Epidermal melanocyte (primary cell): ENCODE measurements around the gene SRPK1.
"Not testable (repeated sequence)": the region's sequence is repeated elsewhere in the genome, so short reads cannot be mapped to it uniquely, and the experiment has no call there.

ENCODE experiments used
- DNase-seq: peaks from one replicate; pipeline ENCODE4 v3.0.0; 2011; ENCODE audit warnings: low spot score; ENCODE audit not compliant: insufficient read length

SRPK1 gene

DNA sequence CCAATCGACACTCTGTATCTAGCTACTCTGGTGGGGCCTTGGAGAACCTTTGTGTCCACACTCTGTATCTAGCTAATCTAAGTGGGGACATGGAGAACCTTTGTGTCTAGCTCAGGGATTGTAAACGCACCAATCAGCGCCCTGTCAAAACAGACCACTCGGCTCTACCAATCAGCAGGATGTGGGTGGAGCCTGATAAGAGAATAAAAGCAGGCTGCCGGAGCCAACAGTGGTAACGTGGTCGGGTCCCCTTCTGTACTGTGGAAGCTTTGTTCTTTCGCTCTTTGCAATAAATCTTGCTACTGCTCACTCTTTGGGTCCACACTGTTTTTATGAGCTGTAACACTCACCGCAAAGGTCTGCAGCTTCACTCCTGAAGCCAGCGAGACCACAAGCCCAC is 11.0 kb upstream of the SRPK1 start:
- DNase-seq: not testable (repeated sequence)

DNA sequence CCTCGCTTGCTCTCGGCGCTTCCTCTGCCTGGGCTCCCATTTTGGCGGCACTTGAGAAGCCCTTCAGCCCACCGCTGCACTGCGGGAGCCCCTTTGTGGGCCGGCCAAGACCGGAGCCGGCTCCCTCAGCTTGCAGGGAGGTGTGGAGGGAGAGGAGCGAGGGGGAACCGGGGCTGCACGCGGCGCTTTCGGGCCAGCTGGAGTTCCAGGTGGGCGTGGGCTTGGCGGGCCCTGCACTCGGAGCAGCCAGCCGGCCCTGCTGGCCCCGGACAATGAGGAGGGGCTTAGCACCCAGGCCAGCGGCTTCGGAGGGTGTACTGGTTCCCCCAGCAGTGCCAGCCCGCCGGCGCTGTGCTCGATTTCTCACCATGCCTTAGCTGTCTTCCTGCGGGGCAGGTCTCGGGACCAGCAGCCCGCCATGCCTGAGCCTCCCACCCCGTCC is 10.2 kb upstream of the SRPK1 start:
- DNase-seq: no peak

DNA sequence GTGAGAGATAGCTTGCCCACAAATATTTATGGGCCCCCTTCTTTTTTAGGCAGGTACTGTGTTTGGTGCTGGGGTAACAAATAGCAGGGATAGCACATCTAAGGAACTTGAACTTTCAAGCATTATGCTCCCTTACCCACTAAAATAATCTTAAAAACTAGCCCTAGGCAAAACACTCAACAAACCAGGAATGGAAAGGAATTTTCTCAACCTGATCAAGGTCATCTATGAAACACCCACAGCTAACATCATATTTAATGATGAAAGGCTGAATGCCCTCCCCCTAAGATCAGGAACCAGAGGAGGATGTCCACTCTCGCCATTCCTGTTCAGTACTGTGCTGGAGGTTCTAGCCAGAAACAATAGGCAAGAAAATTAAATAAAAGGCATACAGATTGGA is 8.7 kb upstream of the SRPK1 start:
- DNase-seq: no peak

DNA sequence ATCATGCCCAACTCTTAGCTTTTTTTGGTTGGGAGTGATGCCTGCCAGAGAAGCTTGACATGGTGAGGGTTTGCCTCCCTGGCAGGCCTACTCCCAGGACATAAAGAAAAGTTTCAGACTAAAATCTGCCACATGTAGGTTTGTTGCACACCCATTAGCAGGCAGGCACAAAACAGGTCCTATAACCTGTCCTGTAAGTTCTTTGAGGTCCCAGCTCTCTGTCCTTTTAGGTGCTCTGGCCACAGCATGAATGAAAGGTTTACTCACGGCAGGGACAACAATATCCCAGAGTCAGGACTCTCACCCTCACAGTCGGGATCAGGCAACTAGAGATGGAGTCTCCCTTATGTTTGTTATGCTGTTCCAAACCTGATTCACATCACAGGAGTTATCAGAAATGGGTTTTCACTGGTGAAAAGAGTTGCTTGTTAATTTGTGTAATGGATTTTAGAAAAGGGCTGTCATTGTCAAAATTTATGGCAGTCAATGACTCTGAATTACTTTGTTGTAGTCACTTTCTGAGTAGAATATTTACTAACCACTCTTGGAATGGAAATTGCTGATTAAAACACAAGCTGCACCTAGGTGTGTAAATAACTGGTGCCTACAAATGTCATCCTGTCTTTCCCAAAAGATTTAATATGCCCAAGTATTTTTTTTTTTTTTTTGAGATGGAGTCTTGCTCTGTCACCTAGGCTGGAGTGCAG is 5.8 kb upstream of the SRPK1 start:
- no peak for DNase-seq

DNA sequence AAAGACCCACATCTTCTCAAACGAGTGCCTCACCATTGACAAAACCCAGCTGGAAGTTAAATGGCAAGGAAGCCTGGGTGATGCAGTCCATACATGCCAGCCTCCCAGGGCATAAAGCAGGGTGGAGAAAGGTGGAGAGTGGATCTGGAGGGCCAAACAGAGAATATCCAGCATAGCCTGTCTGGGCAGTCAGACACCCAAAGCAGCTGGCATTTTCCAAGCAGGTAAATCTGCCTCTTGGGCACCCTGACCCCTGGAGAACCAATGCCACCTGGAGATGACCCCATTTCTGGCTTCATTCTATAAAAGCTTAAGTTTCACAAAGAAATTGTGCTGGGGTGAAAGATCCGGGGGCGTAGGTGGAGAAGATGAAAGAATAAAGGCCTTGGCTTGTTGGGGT is 5.1 kb upstream of the SRPK1 start:
- DNase-seq: no peak

DNA sequence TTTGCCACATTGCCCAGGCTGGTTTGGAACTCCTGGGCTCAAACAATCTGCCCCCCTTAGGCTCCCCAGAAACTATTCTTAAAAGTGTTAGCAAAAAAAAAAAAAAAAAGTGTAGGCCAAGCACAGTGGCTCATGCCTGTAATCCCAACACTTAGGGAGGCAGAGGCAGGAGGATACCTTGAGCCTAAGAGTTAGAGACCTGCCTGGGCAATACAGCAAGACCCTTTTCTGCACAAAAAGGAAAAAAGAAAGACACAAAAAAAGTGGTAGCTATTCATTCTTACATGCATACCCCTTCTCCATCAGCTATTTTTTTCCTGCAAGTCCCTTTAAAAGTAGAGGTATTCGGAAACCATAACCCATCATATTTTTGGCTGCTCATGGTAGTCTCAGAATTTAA is 3.2 kb upstream of the SRPK1 start:
- DNase-seq: no peak

DNA sequence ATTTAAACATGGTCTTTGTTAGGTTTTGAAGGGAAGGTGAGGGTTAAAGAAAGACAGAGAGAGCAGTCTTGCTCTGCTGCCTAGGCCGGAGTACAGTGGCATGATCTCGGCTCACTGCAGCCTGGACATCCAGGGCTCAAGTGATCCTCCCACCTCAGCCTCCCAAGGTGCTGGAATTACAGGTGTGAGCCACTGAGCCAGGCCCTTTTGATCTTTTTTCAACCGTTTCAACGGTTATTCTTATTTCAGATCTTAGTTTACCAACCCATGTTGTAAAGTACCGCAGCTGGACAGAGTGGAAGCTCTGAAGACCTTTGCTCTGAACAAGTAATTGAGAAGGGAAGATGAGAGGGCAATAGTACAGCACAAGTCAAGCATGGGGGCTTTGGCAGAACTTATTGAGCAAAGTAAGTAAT is 1.2 kb upstream of the SRPK1 start:
- DNase-seq: no peak

DNA sequence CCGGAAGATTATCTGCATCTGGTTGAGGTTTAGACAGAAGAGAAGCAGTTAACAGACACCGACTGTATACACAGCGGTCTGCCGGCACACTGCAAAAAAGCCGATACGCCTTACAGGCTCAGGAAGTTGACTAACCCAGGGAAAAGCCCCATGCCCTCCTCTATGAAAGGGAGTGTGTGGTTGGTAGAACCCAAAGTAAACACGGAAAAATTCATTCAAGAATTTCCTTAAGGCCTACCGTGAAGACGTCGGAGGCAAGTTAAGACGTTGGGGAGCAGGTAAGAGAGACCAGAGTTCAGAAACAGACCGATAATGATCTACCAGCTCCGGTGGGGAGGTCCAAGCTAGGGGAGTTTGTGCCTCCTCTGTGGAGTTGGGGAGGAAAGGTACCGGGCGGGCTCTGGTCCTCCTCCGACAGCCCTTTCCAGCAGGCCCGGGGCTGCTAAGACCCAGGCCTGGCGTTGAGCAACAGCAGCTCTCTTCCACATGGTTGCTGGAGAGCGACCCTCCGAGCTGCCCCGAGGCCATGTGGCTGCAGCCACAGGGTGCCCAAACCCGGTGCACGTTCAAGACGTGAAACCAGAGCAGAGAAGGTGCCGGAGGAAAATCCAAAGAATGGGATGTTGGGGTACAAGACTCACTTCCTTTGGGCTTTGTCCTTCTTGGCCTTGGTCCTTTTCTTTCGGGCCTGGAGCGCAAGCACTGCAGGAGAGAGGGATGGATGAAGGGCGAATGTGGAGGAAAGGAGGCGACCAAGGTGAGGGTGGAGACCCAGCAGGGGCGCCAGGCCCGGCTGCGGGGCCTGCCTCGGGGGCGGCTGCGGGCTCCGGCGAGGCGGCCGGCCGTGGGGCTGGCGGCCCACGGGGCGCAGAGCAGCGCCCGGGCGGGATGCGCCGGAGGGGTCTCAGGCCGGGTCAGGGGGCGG is 809 bp downstream of the SRPK1 start:
- DNase-seq: no peak

DNA sequence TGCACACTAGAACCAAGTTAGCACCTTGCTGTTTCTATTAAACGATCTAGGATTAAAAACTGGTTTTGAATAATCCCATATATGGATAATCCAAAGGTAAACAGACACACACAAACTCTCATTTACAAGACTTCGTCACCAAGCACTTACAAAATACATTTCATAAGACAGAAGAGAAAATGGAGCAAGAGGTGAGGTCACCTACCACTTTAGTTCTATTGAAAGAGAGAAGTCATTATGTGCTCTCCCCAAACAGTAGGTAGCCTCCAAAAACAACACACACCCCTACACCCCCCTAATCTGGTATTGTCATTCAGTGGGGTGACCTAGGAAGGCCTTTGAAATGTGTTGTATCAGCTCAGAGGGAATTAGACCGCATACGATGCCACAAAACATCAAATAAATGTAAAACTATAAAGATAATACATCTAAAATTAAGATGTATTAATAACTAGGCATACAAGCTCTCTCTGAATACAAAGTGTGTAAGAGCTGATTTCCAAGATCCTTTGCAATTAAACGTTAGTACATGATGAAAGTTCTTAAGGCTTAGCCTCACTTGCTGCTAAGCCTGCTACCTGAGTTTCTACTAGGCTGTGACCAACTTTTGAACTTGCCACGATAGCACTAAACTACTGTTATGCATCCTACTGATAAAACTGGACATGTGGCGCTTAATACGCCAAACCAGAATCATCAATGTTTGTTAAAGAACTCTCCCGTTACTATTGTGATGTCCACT is 1.6 kb downstream of the SRPK1 start:
- DNase-seq: no peak

DNA sequence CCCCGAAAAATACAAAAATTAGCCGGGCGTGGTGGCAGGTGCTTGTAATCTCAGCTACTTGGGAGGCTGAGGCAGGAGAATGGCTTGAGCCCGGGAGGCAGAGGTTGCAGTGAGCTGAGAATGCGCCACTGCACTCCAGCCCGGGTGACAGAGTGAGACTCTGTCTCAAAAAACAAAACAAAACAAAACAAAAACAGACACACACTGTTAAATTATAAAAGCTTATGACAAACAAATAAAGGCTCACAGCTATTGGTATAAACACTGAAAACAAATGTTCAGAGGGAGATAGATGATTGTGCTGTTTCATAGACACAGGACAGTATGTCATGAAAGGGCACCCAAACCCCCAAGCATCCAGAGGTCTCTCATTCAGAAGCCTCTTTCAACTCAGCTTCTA is 4.0 kb downstream of the SRPK1 start:
- not testable (repeated sequence) for DNase-seq

DNA sequence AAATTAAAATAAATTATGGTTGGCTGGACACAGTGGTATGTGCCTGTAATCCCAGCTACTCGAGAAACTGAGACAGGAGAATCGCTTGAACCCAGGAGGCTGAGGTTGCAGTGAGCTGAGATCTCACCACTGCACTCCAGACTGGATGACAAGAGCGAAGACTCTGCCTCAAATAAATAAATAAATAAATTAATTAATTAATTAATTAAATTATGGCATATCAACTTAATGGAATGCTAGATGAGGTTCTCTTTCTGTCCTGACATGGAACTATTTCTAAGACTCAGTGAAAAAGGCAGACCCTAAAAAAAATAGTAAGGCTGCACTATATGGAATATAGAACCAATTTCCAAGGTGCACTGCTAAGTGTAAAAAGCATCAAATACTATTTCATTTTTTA is 4.8 kb downstream of the SRPK1 start:
- DNase-seq: no peak

DNA sequence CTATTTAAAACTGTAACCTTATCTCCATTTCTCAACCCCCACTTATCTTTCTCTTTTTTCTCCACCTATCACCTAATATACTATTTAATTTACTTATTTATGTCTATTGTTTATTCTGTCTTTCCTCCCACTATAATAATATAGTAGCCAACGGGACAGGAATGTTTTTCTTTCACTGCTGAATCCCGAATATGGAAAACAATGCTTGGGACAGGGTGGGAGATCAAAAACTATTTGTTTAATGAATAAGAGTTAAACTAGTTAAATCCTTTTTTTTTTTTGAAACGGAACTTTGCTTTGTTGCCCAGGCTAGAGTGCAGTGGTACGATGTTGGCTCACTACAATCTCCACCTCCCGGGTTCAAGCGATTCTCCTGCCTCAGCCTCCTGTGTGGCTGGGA is 6.4 kb downstream of the SRPK1 start:
- no peak for DNase-seq

DNA sequence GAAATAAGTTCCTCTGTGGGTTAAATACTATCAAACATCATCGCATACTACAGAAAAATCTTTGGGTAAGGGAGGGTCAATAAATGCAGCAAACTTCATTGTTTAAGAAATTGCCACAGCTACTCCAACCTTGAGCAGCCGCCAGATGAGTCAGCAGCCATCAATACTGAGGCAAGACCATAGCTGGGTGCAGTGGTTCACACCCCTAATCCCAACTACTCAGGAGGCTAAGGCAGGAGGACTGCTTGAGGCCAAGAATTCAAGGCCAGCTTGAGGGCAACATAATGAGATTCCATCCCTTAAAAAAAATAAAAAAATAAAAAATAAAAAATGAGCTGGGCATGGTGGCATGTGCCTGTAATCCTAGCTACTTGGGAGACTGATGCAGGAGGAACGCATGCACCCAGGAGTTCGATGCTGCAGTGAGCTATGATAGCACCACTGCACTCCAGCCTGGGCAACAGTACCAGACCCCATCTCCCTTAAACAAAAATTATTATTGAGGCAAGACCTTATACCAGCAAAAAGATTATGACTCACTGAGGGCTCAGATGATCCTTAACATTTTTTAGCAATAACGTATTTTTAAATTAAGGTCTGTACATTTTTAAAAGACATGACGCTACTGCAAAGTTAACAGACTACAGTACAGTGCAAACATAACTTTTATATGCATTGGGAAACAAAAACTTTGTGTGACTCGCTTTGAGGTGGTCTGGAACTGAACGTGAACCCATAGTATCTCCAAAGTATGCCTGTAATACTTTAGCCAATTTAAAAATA is 8.8 kb downstream of the SRPK1 start:
- no peak for DNase-seq

DNA sequence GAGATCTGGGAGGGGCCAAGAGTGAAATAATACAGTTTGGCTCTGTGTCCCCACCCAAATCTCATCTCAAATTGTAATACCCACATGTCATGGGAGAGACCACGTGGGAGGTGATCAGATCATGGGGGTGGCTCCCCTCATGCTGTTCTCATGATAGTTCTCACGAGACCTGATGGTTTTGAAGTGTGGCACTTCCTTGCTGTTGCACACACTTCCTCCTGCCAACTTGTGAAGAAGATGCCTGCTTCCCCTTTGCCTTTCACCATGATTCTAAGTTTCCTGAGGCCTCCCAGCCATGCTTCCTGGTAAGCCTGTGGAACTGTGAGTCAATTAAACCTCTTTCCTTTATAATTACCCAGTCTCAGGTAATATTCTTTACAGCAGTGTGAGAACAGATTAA is 11.3 kb downstream of the SRPK1 start:
- not testable (repeated sequence) for DNase-seq

DNA sequence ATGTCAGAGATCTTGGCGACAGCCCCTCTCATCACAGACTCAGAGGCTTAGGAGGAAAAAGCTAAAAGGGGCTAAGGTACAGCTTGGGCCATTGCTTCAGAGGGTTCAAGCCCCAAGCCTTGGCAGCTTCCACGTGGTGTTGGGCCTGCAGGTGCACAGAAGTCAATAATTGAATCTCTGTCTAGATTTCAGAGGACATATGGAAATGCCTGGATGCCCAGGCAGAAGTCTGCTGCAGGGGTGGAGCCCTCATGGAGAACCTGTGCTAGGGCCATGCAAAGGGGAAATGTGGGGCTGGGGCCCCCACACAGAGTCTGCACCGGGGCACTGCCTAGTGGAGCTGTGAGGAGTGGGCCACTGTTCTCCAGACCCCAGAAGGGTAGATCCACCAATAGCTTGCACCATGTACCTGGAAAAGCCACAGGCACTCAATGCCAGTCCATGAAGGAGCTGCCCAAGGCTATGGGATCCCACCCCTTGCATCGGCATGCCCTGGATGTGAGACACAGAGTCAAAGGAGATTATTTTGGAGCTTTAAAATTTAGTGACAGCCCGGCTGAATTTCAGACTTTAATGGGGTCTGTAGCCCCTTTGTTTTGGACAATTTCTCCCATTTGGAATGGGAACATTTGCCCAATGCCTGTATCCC is 12.0 kb downstream of the SRPK1 start:
- not testable (repeated sequence) for DNase-seq

DNA sequence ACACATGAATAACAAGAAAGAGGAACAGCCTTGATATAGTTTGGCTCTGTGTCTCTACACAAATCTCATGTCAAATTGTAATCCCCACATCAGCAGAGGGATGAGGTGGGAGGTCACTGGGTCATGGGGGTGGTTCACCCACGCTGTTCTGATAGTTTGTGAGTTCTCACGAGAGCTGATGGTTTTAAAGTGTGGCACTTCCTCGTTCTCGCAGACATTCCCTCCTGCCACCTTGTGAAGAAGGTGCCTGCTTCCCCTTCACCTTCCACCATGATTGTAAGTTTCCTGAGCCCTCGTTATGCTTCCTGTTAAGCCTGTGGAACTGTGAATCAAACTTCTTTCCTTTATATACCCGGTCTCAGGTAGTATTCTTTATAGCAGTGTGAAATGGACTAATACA is 13.1 kb downstream of the SRPK1 start:
- no peak for DNase-seq

DNA sequence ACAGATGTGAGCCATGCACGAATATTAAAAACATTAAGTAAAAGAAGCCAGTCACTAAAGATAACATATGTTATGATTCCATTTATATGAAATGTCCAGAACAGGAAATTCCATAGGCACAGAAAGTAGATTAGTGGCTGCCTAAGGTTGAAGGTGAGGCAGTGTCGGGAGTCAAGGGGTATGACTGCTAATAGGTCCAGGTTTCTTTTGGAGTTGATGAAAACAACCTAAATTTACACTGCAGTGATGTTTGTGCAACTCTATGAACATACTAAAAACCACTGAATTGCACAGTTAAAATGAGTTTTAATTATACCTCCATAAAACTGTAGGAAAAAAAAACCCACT is 14.4 kb downstream of the SRPK1 start:
- no peak for DNase-seq

DNA sequence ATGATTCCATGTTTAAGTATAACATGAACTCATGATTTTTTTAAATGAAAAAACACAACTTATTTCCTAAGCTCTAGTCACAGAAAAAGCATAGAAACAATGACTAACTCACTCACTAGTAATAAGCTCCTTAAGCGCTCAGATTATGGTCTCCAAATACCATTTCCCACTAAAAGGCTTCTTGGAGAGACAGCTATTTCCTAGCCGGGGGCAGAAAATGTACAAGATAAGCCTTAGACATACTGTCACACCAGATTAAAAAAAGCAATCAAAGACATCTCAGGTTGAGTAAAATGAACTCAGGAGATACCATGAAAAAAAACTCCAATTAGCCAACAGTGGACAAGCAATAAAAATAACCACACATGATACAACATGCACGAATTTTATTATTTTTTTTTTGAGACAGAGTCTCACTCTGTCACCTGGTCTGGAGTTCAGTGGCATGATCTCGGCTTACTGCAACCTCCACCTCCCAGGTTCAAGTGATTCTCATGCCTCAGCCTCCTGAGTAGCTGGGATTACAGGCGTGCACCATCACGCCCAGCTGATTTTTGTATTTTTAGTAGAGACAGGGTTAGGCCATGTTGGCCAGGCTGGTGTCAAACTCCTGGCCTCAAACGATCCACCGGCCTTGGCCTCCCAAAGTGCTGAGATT is 14.9 kb downstream of the SRPK1 start:
- no peak for DNase-seq

DNA sequence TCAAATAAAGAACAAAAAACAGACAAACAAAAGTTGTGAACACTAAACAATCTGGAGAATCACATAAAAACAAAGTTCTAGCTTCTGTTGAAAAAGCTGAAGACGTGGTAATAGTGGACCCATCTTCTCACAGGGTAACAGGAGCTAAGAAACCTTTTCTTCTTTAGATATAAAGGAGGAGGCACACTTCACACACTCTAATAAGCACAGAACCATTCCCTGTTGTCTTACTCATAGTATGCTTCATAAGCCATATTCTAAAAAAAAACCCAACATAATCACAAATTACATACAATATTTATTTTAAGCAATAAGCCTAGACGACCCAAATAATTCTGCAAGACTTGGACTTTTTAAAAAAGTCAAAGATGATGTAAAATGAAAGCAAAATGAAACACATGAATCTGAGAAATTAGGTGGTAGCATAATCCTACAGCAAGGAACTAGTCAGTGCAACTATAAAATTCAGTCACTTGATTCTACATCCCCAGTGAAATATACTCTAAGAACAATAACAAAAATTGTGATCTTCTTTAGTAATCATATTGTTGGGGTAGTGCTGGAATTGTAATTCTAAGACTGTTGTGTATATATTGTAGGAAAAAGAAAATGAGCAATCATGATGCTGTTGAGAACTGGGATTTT is 15.6 kb downstream of the SRPK1 start:
- no peak for DNase-seq

DNA sequence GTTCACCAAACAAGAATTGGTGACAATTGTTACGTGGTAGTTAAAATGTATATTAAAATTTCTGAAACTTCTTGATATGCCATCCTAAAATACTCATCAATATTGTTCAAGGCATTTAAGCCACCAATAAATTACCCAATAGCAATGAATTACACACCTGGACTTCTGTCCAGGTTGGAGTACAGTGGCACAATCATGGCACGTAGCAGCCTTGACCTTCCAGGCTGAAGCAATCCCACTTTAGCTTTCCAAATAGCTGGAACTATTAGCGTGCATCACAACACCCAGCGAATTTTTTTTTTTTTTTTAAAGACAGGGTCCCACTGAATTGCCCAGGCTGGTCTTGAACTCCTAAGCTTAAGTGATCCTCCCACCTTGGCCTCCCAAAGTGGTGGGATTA is 17.2 kb downstream of the SRPK1 start:
- DNase-seq: no peak
